SK-N-SH (cell line): ENCODE data around the gene GPC2. TPM values are rescaled to one million over a fixed set of nuclear protein-coding genes. Genes with fewer than 3 reads are reported as not detected.

Source experiments
- CTCF ChIA-PET: fragments of 300-600, 350-600 bp; formaldehyde crosslinking; extraction: SDS; loops from one replicate; lab custom pipeline; 2021; lab: Yijun Ruan, JAX
- POLR2A ChIA-PET: fragments of 350-600 bp; sonication (Branson Sonifier 250); formaldehyde crosslinking; extraction: SDS; loops from one replicate; lab custom pipeline; 2020; ENCODE audit warnings: antibody characterized with exemption, inconsistent platforms; lab: Yijun Ruan, JAX
- DNase-seq: peaks from one replicate; pipeline ENCODE4 v3.0.0; 2012
- H2AFZ ChIP-seq: fragments of 200-600 bp; sonication (generic); 2 replicates; pipeline ENCODE4 v1.8.1; 2016; ENCODE audit warnings: antibody characterized with exemption, mild to moderate bottlenecking, low read depth
- H3F3A ChIP-seq: fragments of 200-600 bp; sonication (generic); replicated peaks from 2 replicates; pipeline ENCODE3; 2016; ENCODE audit warnings: antibody characterized with exemption, mild to moderate bottlenecking; ENCODE audit not compliant: insufficient read depth
- H3K27ac ChIP-seq, 2 experiments: fragments of 200-500 bp in 1 of 2; fragments of 200-600 bp in 1 of 2; sonication (Bioruptor generic) in 1 of 2; sonication (generic), shearing (Covaris generic) in 1 of 2; 2 replicates each; pipeline versions ENCODE4 v1.5.1 to v1.6.1; 2014 to 2016; ENCODE audit warnings: low read depth in 2 of 2, inconsistent platforms in 1 of 2, low read length in 1 of 2, mild to moderate bottlenecking in 1 of 2, mixed read lengths in 1 of 2
- H3K27me3 ChIP-seq: fragments of 200-600 bp; sonication (generic), shearing (Covaris generic); 2 replicates; pipeline ENCODE4 v1.6.1; 2016; ENCODE audit warnings: mixed run types; ENCODE audit not compliant: insufficient read depth
- H3K36me3 ChIP-seq, 2 experiments: fragments of 200-500 bp in 1 of 2; fragments of 200-600 bp in 1 of 2; sonication (Bioruptor generic) in 1 of 2; sonication (generic) in 1 of 2; replicated peaks in 1 of 2; 2 replicates each; pipeline versions ENCODE3 to v1.5.1; 2014 to 2016; ENCODE audit warnings: low read length in 1 of 2, mild to moderate bottlenecking in 1 of 2; ENCODE audit not compliant: insufficient read depth in 2 of 2, control insufficient read depth in 1 of 2
- H3K4me1 ChIP-seq, 2 experiments: fragments of 200-500 bp in 1 of 2; fragments of 200-600 bp in 1 of 2; sonication (Bioruptor generic) in 1 of 2; sonication (generic), shearing (Covaris generic) in 1 of 2; 2 replicates each; pipeline versions ENCODE4 v1.5.1 to v1.6.1; 2014 to 2016; ENCODE audit warnings: low read depth in 1 of 2, low read length in 1 of 2, mixed run types in 1 of 2; ENCODE audit not compliant: insufficient read depth in 2 of 2, control insufficient read depth in 1 of 2
- H3K4me2 ChIP-seq: fragments of 200-600 bp; sonication (generic), shearing (Covaris generic); 2 replicates; pipeline ENCODE4 v1.6.1; 2017; ENCODE audit warnings: mixed run types
- H3K4me3 ChIP-seq, 2 experiments: fragments of 200-500 bp in 1 of 2; fragments of 200-600 bp in 1 of 2; sonication (Bioruptor generic) in 1 of 2; sonication (generic), shearing (Covaris generic) in 1 of 2; 2 replicates each; pipeline versions ENCODE4 v1.5.1 to v1.8.1; 2014 to 2016; ENCODE audit warnings: low read depth in 2 of 2, inconsistent platforms in 1 of 2, low read length in 1 of 2, mild to moderate bottlenecking in 1 of 2, mixed read lengths in 1 of 2, moderate library complexity in 1 of 2
- H3K79me2 ChIP-seq: fragments of 200-600 bp; sonication (generic); 2 replicates; pipeline ENCODE4 v1.8.1; 2017; ENCODE audit warnings: mild to moderate bottlenecking; ENCODE audit not compliant: insufficient read depth
- H3K9ac ChIP-seq: fragments of 200-600 bp; sonication (generic); 2 replicates; pipeline ENCODE4 v1.6.1; 2017; ENCODE audit warnings: mixed run types
- H3K9me2 ChIP-seq: fragments of 200-600 bp; sonication (generic); 2 replicates; pipeline ENCODE4 v1.6.1; 2017; ENCODE audit warnings: mixed run types
- H3K9me3 ChIP-seq: fragments of 200-600 bp; sonication (generic); 2 replicates; pipeline ENCODE4 v1.6.1; 2017; ENCODE audit warnings: mixed run types, mild to moderate bottlenecking, moderate library complexity
- H4K20me1 ChIP-seq: fragments of 200-600 bp; sonication (generic); 2 replicates; pipeline ENCODE4 v1.6.1; 2017; ENCODE audit warnings: mild to moderate bottlenecking, mixed run types; ENCODE audit not compliant: insufficient read depth
- ELF1 ChIP-seq: IDR thresholded peaks from 2 replicates; pipeline ENCODE4 v1.4.0; 2012
- EZH2phosphoT487 ChIP-seq: fragments of 200-600 bp; sonication (generic); IDR thresholded peaks from 2 replicates; pipeline ENCODE4 v1.6.1; 2017; ENCODE audit warnings: low read depth, mixed run types, mild to moderate bottlenecking, antibody characterized with exemption, moderate library complexity, borderline replicate concordance
- JUND ChIP-seq: IDR thresholded peaks from 2 replicates; pipeline ENCODE4 v1.4.0; 2012
- MEF2A ChIP-seq: IDR thresholded peaks from 2 replicates; pipeline ENCODE4 v1.4.0; 2012; ENCODE audit warnings: low read depth, borderline replicate concordance
- MXI1 ChIP-seq: IDR thresholded peaks from 2 replicates; pipeline ENCODE4 v1.6.1; 2012; ENCODE audit warnings: mild to moderate bottlenecking, low read depth, low read length, improper control_type of control experiment
- NFIC ChIP-seq: IDR thresholded peaks from 2 replicates; pipeline ENCODE4 v1.4.0; 2012; ENCODE audit warnings: borderline replicate concordance
- NRF1 ChIP-seq: IDR thresholded peaks from 2 replicates; pipeline ENCODE4 v1.6.1; 2012; ENCODE audit warnings: low read depth, mild to moderate bottlenecking, low read length
- POLR2AphosphoS5 ChIP-seq: IDR thresholded peaks from 2 replicates; pipeline ENCODE4 v1.6.1; 2012; ENCODE audit warnings: low read depth, low read length
- RAD21 ChIP-seq: IDR thresholded peaks from 2 replicates; pipeline ENCODE4 v1.6.1; 2012; ENCODE audit warnings: mild to moderate bottlenecking, low read length
- RXRA ChIP-seq: IDR thresholded peaks from 2 replicates; pipeline ENCODE4 v1.4.0; 2012; ENCODE audit warnings: low read depth, mild to moderate bottlenecking, borderline replicate concordance
- SIN3A ChIP-seq: IDR thresholded peaks from 2 replicates; pipeline ENCODE4 v1.6.1; 2012; ENCODE audit warnings: low read depth, mild to moderate bottlenecking, low read length, moderate library complexity, borderline replicate concordance
- TCF12 ChIP-seq: IDR thresholded peaks from 2 replicates; pipeline ENCODE4 v1.4.0; 2012
- WGBS: methylation state at CpG from one replicate; pipeline ENCODE4 v1.1.6; 2017; ENCODE audit warnings: low lambda C conversion rate; 5-methylcytosine and 5-hydroxymethylcytosine counted together
- polyA plus RNA-seq, 3 experiments: library from polyadenylated mRNA; depleted of rRNA; stranded (reverse); fragments of >200 nt; gene quantifications; 2 replicates each; pipeline ENCODE4 v1.2.3, GENCODE V29; 2012
- TF ChIP-seq, protein P1 (sequence below): IDR thresholded peaks from 2 replicates; pipeline ENCODE4; 2012
- TF ChIP-seq, protein P2 (sequence below): fragments of 200-600 bp; sonication (generic); IDR thresholded peaks from 2 replicates; pipeline ENCODE4 v1.6.1; 2017; ENCODE audit warnings: antibody characterized with exemption, mild to moderate bottlenecking, moderate library complexity
- TF ChIP-seq, protein P3 (sequence below): fragments of 150-350 bp; IDR thresholded peaks from 2 replicates; pipeline ENCODE4 v1.6.1; 2017; ENCODE audit warnings: antibody characterized with exemption, low read length, low read depth, borderline replicate concordance
- TF ChIP-seq, protein P4 (sequence below): IDR thresholded peaks from 2 replicates; pipeline ENCODE4 v1.4.0; 2012; ENCODE audit warnings: low read depth
- TF ChIP-seq, protein P5 (sequence below): IDR thresholded peaks from 2 replicates; pipeline ENCODE4 v1.6.1; 2012; ENCODE audit warnings: mild to moderate bottlenecking, low read depth, low read length, moderate library complexity

The GPC2 gene
- polyA plus RNA-seq, 1 of the 3 experiments (the other 2 are of a cell fraction), result 12.9 TPM

DNA sequence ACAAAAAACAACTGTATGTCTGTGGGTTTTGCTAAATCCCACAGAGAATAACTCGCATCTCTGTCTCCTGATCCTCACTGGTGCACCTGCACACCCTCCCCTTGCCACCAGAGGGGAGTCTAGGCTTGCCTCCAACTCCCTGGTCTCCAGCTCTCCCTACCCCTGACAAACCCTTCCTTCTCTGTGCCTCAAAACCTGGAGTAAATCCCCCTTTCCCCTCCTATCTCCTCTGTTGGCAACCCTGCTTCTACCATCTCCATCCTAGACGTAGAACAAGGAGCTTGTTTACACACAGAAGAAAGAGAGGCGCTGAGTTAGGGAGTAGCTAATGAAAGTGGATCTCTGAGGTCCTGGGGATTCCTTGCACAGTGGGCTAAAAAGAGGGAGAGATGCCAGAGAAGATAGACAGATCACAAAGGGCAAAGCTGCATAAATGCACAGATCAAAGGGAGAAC, 44.5 kb downstream of the GPC2 start (continued):
- no peak for TF ChIP-seq ELF1
- TF ChIP-seq POLR2AphosphoS5, result no peak
- TF ChIP-seq, protein P1, sequence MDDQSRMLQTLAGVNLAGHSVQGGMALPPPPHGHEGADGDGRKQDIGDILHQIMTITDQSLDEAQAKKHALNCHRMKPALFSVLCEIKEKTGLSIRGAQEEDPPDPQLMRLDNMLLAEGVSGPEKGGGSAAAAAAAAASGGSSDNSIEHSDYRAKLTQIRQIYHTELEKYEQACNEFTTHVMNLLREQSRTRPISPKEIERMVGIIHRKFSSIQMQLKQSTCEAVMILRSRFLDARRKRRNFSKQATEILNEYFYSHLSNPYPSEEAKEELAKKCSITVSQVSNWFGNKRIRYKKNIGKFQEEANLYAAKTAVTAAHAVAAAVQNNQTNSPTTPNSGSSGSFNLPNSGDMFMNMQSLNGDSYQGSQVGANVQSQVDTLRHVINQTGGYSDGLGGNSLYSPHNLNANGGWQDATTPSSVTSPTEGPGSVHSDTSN, result no peak
- TF ChIP-seq SIN3A, result no peak
- no peak for TF ChIP-seq EZH2phosphoT487
- TF ChIP-seq, protein P2, sequence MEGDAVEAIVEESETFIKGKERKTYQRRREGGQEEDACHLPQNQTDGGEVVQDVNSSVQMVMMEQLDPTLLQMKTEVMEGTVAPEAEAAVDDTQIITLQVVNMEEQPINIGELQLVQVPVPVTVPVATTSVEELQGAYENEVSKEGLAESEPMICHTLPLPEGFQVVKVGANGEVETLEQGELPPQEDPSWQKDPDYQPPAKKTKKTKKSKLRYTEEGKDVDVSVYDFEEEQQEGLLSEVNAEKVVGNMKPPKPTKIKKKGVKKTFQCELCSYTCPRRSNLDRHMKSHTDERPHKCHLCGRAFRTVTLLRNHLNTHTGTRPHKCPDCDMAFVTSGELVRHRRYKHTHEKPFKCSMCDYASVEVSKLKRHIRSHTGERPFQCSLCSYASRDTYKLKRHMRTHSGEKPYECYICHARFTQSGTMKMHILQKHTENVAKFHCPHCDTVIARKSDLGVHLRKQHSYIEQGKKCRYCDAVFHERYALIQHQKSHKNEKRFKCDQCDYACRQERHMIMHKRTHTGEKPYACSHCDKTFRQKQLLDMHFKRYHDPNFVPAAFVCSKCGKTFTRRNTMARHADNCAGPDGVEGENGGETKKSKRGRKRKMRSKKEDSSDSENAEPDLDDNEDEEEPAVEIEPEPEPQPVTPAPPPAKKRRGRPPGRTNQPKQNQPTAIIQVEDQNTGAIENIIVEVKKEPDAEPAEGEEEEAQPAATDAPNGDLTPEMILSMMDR, result peak; percentile 97
- TF ChIP-seq MEF2A, result no peak
- TF ChIP-seq TCF12, result no peak
- TF ChIP-seq, protein P3, sequence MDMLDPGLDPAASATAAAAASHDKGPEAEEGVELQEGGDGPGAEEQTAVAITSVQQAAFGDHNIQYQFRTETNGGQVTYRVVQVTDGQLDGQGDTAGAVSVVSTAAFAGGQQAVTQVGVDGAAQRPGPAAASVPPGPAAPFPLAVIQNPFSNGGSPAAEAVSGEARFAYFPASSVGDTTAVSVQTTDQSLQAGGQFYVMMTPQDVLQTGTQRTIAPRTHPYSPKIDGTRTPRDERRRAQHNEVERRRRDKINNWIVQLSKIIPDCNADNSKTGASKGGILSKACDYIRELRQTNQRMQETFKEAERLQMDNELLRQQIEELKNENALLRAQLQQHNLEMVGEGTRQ, result no peak
- TF ChIP-seq MXI1, result no peak
- no peak for TF ChIP-seq JUND
- TF ChIP-seq NRF1, result no peak
- TF ChIP-seq, protein P4, sequence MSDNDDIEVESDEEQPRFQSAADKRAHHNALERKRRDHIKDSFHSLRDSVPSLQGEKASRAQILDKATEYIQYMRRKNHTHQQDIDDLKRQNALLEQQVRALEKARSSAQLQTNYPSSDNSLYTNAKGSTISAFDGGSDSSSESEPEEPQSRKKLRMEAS, result no peak
- TF ChIP-seq RAD21, result peak; percentile 97
- TF ChIP-seq, all 33 proteins: peak for 5

DNA sequence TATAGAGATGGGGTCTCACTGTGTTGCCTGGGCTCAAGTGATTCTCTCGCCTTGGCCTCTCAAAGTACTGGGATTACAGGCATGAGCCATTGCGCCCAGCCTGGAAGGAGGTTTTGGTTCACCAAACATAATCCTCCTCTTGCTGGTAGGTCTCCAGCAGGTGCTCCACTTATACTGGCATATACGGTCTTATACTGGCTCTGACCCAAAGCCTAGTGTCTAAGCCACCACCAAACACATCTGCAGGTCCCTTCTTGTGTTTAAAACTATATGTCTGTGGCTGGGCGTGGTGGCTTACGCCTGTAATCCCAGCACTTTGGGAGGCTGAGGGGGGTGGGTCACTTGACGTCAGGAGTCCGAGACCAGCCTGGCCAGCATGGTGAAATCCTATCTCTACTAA, 45.1 kb downstream of the GPC2 start:
- WGBS, result 72% methylated on average over 7 of the region's 7 CpGs
- H3K4me2 ChIP-seq, result no peak overlapping the region
- POLR2A ChIA-PET, result interaction anchor here (1.1 to 3.1 kb wide), 2 partner anchors 17 to 31 kb away, joined by 4 to 12 read pairs; partner anchors contain the start of genes AP4M1, LAMTOR4 and MCM7

More for the DNA sequence above, 45.1 kb downstream of the GPC2 start:
- H3K27ac ChIP-seq, result no peak overlapping the region
- H3K4me3 ChIP-seq, result no peak overlapping the region
- H3K27me3 ChIP-seq, result no peaks in the 10 kb centered on the region
- H3K9ac ChIP-seq, result no peak overlapping the region
- H3K79me2 ChIP-seq, result no peaks in the 10 kb centered on the region
- peaks cover 5 to 10% of the 10 kb centered on the region in 2 experiments; a peak in 2 of 4 replicates for H3K4me1 ChIP-seq
- no peaks in the 10 kb centered on the region for H4K20me1 ChIP-seq
- no peaks in the 10 kb centered on the region for H3K9me3 ChIP-seq
- H3K36me3 ChIP-seq, result no peaks in the 10 kb centered on the region
- CTCF ChIA-PET, result interaction anchor here (0.6 to 13.6 kb wide), 42 partner anchors 8 to 536 kb away, joined by 3 to 262 read pairs (median 6); partner anchors contain the start of genes AP4M1, CNPY4, GAL3ST4 and GPC2
- peaks cover 27% of the 10 kb centered on the region for H3F3A ChIP-seq
- TF ChIP-seq, protein P4, result no peak
- TF ChIP-seq NFIC (no peak), RXRA (no peak), MXI1 (no peak)
- TF ChIP-seq, protein P5, sequence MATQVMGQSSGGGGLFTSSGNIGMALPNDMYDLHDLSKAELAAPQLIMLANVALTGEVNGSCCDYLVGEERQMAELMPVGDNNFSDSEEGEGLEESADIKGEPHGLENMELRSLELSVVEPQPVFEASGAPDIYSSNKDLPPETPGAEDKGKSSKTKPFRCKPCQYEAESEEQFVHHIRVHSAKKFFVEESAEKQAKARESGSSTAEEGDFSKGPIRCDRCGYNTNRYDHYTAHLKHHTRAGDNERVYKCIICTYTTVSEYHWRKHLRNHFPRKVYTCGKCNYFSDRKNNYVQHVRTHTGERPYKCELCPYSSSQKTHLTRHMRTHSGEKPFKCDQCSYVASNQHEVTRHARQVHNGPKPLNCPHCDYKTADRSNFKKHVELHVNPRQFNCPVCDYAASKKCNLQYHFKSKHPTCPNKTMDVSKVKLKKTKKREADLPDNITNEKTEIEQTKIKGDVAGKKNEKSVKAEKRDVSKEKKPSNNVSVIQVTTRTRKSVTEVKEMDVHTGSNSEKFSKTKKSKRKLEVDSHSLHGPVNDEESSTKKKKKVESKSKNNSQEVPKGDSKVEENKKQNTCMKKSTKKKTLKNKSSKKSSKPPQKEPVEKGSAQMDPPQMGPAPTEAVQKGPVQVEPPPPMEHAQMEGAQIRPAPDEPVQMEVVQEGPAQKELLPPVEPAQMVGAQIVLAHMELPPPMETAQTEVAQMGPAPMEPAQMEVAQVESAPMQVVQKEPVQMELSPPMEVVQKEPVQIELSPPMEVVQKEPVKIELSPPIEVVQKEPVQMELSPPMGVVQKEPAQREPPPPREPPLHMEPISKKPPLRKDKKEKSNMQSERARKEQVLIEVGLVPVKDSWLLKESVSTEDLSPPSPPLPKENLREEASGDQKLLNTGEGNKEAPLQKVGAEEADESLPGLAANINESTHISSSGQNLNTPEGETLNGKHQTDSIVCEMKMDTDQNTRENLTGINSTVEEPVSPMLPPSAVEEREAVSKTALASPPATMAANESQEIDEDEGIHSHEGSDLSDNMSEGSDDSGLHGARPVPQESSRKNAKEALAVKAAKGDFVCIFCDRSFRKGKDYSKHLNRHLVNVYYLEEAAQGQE, result no peak
- no peak overlapping the region for H2AFZ ChIP-seq
- no peak for DNase-seq
- H3K9me2 ChIP-seq, result no peaks in the 10 kb centered on the region
